HuH-7.5 (cell line): Measurements from ENCODE around the gene CARM1.
A peak's percentile ranks its signal among the peaks of the same experiment; 100 is the strongest.
"Not testable (repeated sequence)": the region's sequence is repeated elsewhere in the genome, so short reads cannot be mapped to it uniquely, and the experiment has no call there.

Experiments used
- DNase-seq: peaks from one replicate; pipeline ENCODE4 v3.0.0; 2011; ENCODE audit warnings: low spot score

The CARM1 gene

GRCh38 chr19:10872546-10873107 is 1.3 kb downstream of the CARM1 start:
- no peak for DNase-seq

GRCh38 chr19:10874024-10874423 is 2.7 kb downstream of the CARM1 start:
- no peak for DNase-seq

- DNase-seq, result no peak
Measured at GRCh38 chr19:10876459-10877240, 5.3 kb downstream of the CARM1 start.

- not testable (repeated sequence) for DNase-seq
Measured at GRCh38 chr19:10877608-10878007, 6.3 kb downstream of the CARM1 start.

GRCh38 chr19:10878253-10878652 is 6.9 kb downstream of the CARM1 start:
- no peak for DNase-seq

GRCh38 chr19:10881403-10882107 is 10.2 kb downstream of the CARM1 start:
- DNase-seq, result peak; percentile 61

GRCh38 chr19:10882108-10882457 is 10.7 kb downstream of the CARM1 start:
- DNase-seq, result no peak

- no peak for DNase-seq
Measured at GRCh38 chr19:10884274-10884673, 12.9 kb downstream of the CARM1 start.

GRCh38 chr19:10885201-10886169 is 14.1 kb downstream of the CARM1 start:
- no peak for DNase-seq

GRCh38 chr19:10887616-10888367 is 16.4 kb downstream of the CARM1 start:
- DNase-seq, result no peak

- no peak for DNase-seq
Measured at GRCh38 chr19:10888421-10888866, 17.1 kb downstream of the CARM1 start.

GRCh38 chr19:10889880-10890279 is 18.5 kb downstream of the CARM1 start:
- no peak for DNase-seq

GRCh38 chr19:10891405-10892086 is 20.2 kb downstream of the CARM1 start:
- DNase-seq, result no peak

- no peak for DNase-seq
Measured at GRCh38 chr19:10892256-10892655, 20.9 kb downstream of the CARM1 start.

- DNase-seq, result no peak
Measured at GRCh38 chr19:10894911-10895213, 23.5 kb downstream of the CARM1 start.

- DNase-seq, result no peak
Measured at GRCh38 chr19:10895363-10895762, 24.0 kb downstream of the CARM1 start.

GRCh38 chr19:10895920-10896319 is 24.6 kb downstream of the CARM1 start:
- peak; percentile 43 for DNase-seq

- DNase-seq, result no peak
Measured at GRCh38 chr19:10896851-10897526, 25.6 kb downstream of the CARM1 start.

GRCh38 chr19:10898633-10899032 is 27.3 kb downstream of the CARM1 start:
- no peak for DNase-seq

- peak; percentile 42 for DNase-seq
Measured at GRCh38 chr19:10899151-10899653, 27.8 kb downstream of the CARM1 start.
